Common myeloid progenitor, CD34-positive (primary cell): ENCODE measurements around the gene ATP1B4. TPM values are rescaled to one million over a fixed set of nuclear protein-coding genes. Genes with fewer than 3 reads are reported as not detected.

Experiments
- CTCF ChIA-PET: fragments of 350-600 bp; sonication (Branson Sonifier 250); formaldehyde crosslinking; loops from one replicate; lab custom pipeline; 2021; ENCODE audit warnings: antibody characterized with exemption; lab: Charles Lee
- POLR2A ChIA-PET: fragments of 350-600 bp; sonication (Branson Sonifier 250); formaldehyde crosslinking; loops from one replicate; lab custom pipeline; 2021; ENCODE audit warnings: antibody characterized with exemption; lab: Charles Lee
- DNase-seq, 3 donors: peaks; one replicate each; pipeline versions ENCODE4 v3.0.0 to v3.0.0-alpha.2; 2013
- H3K27ac ChIP-seq, 2 experiments: 1 replicate in 1 of 2; 2 replicates in 1 of 2; pipeline ENCODE4 v1.7.0; 2013; ENCODE audit warnings: inconsistent platforms in 2 of 2, low read length in 2 of 2, mild to moderate bottlenecking in 2 of 2, low read depth in 1 of 2, moderate library complexity in 1 of 2; ENCODE audit not compliant: severe bottlenecking in 2 of 2, insufficient read depth in 1 of 2, poor library complexity in 1 of 2
- H3K27me3 ChIP-seq, 5 experiments: replicated peaks in 2 of 5; 1 replicate in 3 of 5; 2 replicates in 2 of 5; pipeline versions ENCODE4 v1.6.1 to v1.7.0; 2013; ENCODE audit warnings: low read length in 4 of 5, mild to moderate bottlenecking in 2 of 5, moderate library complexity in 2 of 5, inconsistent platforms in 1 of 5; ENCODE audit not compliant: insufficient read depth in 5 of 5, control insufficient read depth in 4 of 5
- H3K36me3 ChIP-seq, 4 experiments: 1 replicate in 2 of 4; 2 replicates in 2 of 4; pipeline versions ENCODE4 v1.6.1 to v1.7.0; 2013; ENCODE audit warnings: low read length in 3 of 4, control low read depth in 1 of 4, mild to moderate bottlenecking in 1 of 4; ENCODE audit not compliant: control insufficient read depth in 4 of 4, insufficient read depth in 4 of 4
- H3K4me1 ChIP-seq, 4 experiments: 1 replicate in 3 of 4; 2 replicates in 1 of 4; pipeline versions ENCODE4 v1.6.1 to v1.7.1; 2013; ENCODE audit warnings: low read length in 3 of 4, mild to moderate bottlenecking in 3 of 4, control low read depth in 1 of 4, inconsistent platforms in 1 of 4, moderate library complexity in 1 of 4; ENCODE audit not compliant: control insufficient read depth in 4 of 4, insufficient read depth in 4 of 4; ENCODE audit errors: control extremely low read depth in 1 of 4
- H3K4me3 ChIP-seq, 7 experiments: 1 replicate in 4 of 7; 2 replicates in 3 of 7; pipeline versions ENCODE4 v1.5.1 to v1.7.0; 2013; ENCODE audit warnings: mild to moderate bottlenecking in 7 of 7, low read length in 6 of 7, moderate library complexity in 6 of 7, inconsistent platforms in 2 of 7, low read depth in 2 of 7, control low read depth in 1 of 7; ENCODE audit not compliant: insufficient read depth in 4 of 7, control insufficient read depth in 1 of 7; ENCODE audit errors: extremely low read depth in 1 of 7
- H3K9me3 ChIP-seq, 5 experiments: 1 replicate in 4 of 5; 2 replicates in 1 of 5; pipeline versions ENCODE4 v1.6.1 to v1.7.1; 2013; ENCODE audit warnings: low read length in 4 of 5, mild to moderate bottlenecking in 2 of 5, inconsistent platforms in 1 of 5, low read depth in 1 of 5, moderate library complexity in 1 of 5; ENCODE audit not compliant: control insufficient read depth in 4 of 5, insufficient read depth in 2 of 5; ENCODE audit errors: control extremely low read depth in 1 of 5
- WGBS: methylation state at CpG from one replicate; pipeline ENCODE4 v1.1.5; 2013; ENCODE audit not compliant: insufficient coverage; 5-methylcytosine and 5-hydroxymethylcytosine counted together
- polyA plus RNA-seq: library from polyadenylated mRNA; unstranded; fragments of 120-200 nt; gene quantifications from one replicate; pipeline ENCODE4 v1.2.1, GENCODE V29; 2013

The ATP1B4 gene
- polyA plus RNA-seq, result not detected

DNA sequence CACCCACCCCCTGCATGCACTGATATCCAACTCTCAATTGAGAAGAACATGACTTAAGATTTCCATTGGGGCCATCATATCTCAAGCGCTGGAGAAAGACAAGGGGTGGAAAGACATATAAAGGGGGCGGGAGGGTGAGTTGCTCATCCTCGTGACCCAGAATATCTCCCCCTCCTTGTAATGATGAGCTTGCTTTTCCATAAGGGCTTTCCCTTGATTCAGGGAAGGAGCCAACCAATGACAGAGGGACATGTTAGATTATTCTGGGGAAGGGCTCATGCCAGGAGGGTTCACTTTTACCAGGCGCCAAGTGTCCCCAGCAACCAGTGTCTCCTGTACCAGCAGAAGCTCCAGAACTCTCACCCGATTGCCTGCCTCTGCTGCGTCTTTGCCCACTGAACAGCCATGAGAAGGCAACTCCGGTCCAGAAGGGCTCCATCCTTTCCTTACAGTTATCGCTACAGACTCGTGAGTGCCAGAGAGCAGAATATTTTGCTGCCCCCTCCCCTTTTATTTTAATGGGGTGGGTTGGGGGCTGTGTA lies at the start of gene ATP1B4:
Gene ATP1B4, plus strand, starts transcription at position 326 of the 542 bp plus-strand sequence. Its CDS starts 80 bp downstream, at position 406.
- WGBS, result 92% methylated on average over 5 of the region's 9 CpGs
- DNase-seq, result no peak
- H3K9me3 ChIP-seq, result no peaks in the 10 kb centered on the region
- peaks cover 0 to 10% (median 6%) of the 10 kb centered on the region in 4 experiments for H3K4me1 ChIP-seq
- H3K27ac ChIP-seq, result no peak within 1 kb of the TSS
- no peaks in the 10 kb centered on the region for H3K36me3 ChIP-seq
- ChIA-PET POLR2A (no interaction called here), CTCF (no interaction called here)
- H3K4me3 ChIP-seq, result no peak within 1 kb of the TSS
- peaks cover 0 to 10% (median 0%) of the 10 kb centered on the region in 5 experiments for H3K27me3 ChIP-seq

DNA sequence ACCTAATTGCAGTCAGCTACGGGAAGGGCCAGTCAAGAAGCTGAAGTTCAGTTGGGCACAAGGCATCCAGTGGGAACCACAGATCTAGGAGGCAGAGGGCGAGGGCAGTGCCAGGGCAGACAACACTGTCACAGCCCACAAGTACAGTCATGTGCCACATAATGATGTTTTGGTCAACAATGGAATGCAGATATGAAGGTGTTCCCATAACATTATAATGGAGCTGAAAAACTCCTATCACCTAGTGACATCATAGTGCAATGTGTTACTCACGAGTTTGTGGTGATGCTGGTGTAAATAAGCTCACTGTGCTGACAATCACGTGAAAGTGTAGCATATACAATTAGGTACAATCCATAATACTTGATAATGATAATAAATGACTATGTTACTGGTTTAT lies 46.1 kb upstream of the ATP1B4 start:
- Histone ChIP-seq H3K27ac (no peak overlapping the region), H3K36me3 (no peaks in the 10 kb centered on the region), H3K4me3 (no peak overlapping the region), H3K4me1 (peaks cover 0 to 7% (median 5%) of the 10 kb centered on the region in 4 experiments), H3K9me3 (peaks cover 0 to 5% (median 0%) of the 10 kb centered on the region in 5 experiments), H3K27me3 (peaks cover 7 to 48% (median 14%) of the 10 kb centered on the region in 5 experiments)
- WGBS, result 83% methylated on average over 2 of the region's 4 CpGs
- ChIA-PET CTCF (no interaction called here), POLR2A (no interaction called here)
- DNase-seq, result no peak

DNA sequence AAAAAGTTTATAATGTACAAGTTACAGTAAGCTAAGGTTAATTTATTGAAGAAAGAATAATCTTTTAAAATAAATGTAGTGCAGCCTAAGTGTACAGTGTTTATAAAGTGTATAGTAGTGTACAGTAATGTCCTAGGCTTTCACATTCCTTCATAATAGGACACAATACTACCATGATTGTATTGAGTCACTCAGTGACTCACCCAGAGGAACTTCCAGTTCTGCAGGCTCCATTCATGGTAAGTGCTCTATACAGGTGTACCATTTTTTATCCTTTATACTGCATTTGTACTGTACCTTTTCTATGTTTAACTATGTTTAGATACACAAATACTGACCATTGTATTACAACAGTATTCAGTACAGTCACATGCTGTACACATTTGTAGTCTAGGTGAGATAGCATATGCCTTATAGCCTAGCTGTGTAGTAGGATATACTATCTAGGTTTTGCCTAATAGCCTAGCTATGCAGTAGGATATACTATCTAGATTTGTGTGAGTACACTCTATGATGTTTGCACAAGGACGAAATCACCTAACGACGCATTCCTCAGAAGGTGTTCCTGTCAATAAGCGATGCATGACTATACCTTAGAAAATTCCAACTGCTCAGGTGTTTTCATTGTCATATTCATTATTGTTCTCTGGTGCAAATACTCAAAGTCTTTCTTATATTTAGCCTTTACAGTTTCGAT lies 45.2 kb upstream of the ATP1B4 start:
- Histone ChIP-seq H3K4me3 (no peak overlapping the region), H3K9me3 (no peaks in the 10 kb centered on the region), H3K27me3 (peaks cover 5 to 41% (median 7%) of the 10 kb centered on the region in 5 experiments), H3K27ac (no peak overlapping the region), H3K4me1 (no peaks in the 10 kb centered on the region), H3K36me3 (no peaks in the 10 kb centered on the region)
- ChIA-PET CTCF (interaction anchor here (0.9 to 2.6 kb wide), 2 partner anchors 7 to 135 kb away, joined by 3 to 8 read pairs; no protein-coding TSS in a partner anchor), POLR2A (no interaction called here)
- WGBS, result 68% methylated on average over 4 of the region's 5 CpGs
- no peak for DNase-seq

DNA sequence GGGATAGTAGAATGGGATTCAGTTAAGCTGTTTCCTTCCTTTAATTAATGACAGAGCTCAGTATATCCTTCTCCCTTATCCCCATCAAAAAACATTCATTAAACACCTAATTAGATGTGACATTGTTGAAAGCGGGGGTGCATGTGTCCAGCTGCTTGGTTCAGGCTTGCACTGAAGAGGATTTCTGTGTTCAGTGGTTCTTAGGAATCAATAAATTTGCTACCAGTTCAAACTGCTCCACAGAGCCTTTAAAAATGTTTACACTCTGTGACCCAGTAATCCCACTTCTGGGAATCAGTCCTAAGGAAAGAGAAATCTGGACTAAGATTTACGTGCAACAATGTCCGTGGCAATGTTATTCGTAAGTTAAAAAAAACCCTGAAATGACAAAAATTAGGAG lies 43.5 kb upstream of the ATP1B4 start:
- Histone ChIP-seq H3K36me3 (no peaks in the 10 kb centered on the region), H3K4me1 (no peaks in the 10 kb centered on the region), H3K4me3 (no peak overlapping the region), H3K9me3 (no peaks in the 10 kb centered on the region), H3K27ac (no peak overlapping the region), H3K27me3 (peaks cover 0 to 25% (median under 1%) of the 10 kb centered on the region in 5 experiments)
- ChIA-PET POLR2A (no interaction called here), CTCF (interaction anchor here (1.3 to 2.6 kb wide), 4 partner anchors 9 to 136 kb away, joined by 3 to 8 read pairs (median 5); no protein-coding TSS in a partner anchor)
- no peak for DNase-seq
- 85% methylated on average over 4 of the region's 4 CpGs for WGBS

DNA sequence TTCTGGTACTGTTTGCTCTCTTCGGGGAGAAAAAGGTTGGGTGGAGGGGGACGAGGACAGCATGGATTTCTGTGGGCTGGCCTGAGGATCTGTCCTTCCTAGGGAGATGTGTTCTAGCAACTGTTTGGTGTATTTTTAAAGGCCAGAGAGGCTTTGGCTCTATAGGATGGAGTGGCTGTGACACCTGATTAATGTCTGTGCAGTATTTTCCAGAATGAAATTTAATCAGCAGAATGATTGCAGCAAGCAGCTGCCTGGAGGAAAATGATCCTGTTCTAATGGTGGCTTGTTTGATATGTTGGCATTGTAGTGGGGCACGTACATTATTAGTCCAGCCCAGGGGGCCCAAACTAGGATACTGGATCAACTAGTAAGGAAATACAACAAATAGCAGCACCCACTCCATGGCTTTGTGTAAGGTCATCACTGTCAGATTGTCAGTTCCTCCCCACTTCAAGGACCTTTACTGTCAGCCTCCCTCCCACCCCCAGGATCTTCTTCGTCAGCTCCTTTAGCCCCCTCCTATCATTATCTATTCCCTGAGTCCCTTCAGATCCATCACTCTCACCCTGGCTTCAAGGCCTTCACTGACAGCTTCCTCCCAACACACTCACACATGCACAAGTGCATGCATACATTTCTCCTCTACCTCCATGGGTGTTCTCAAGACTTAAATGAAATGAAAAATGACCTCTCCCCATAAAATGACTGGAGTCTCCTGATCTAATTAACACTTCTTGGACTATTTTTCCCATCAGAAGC lies 40.2 kb upstream of the ATP1B4 start:
- H3K36me3 ChIP-seq, result no peaks in the 10 kb centered on the region
- no peak overlapping the region for H3K27ac ChIP-seq
- H3K4me1 ChIP-seq, result no peaks in the 10 kb centered on the region
- peaks cover 0 to 7% (median 0%) of the 10 kb centered on the region in 5 experiments for H3K27me3 ChIP-seq
- POLR2A ChIA-PET, result no interaction called here
- no peaks in the 10 kb centered on the region for H3K9me3 ChIP-seq
- CTCF ChIA-PET, result interaction anchor here (1.0 to 2.1 kb wide), 3 partner anchors 11 to 129 kb away, joined by 3 to 8 read pairs (median 3); partner anchors contain the start of gene TMEM255A
- H3K4me3 ChIP-seq, result no peak overlapping the region
- 57% methylated on average over 1 of the region's 4 CpGs for WGBS
- no peak for DNase-seq

DNA sequence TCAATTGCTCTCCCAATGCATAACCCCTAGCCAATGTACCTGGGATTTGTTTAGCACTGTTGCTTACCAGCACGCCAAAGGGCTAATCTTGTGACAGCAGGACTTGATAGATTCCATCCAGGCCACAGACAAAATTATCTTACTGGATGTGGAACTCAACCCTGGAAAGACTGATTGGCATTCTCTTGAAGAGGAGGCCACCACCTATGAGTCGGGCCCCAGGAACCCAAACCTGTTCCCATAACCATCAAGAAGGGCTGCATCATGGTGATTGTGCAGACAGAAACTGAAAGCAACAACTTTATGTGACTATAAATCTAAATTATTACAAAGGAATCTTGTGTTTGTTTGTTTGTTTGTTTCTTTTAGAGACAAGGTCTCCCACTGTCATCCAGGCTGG lies 30.8 kb upstream of the ATP1B4 start:
- Histone ChIP-seq H3K4me1 (peaks cover 0 to 13% (median 3%) of the 10 kb centered on the region in 4 experiments), H3K27me3 (no peaks in the 10 kb centered on the region), H3K36me3 (no peaks in the 10 kb centered on the region), H3K9me3 (peaks cover 0 to 3% (median 0%) of the 10 kb centered on the region in 5 experiments), H3K27ac (no peak overlapping the region), H3K4me3 (no peak overlapping the region)
- CTCF ChIA-PET, result no interaction called here
- DNase-seq, result peak in 2 of 3 donors; percentile 52 to 61
- POLR2A ChIA-PET, result no interaction called here
- 83% methylated on average over 1 of the region's 2 CpGs for WGBS
